Measurements from ENCODE around the gene ARIH2.
A peak's percentile ranks its signal among the peaks of the same experiment; 100 is the strongest.

Gene ARIH2

GRCh38 chr3:49020330-49021212 is 101.9 kb downstream of the ARIH2 start:
- DNase-seq = no peak

GRCh38 chr3:49021213-49021812 is 102.7 kb downstream of the ARIH2 start:
- DNase-seq = peak; percentile 98 to 99

DNA sequence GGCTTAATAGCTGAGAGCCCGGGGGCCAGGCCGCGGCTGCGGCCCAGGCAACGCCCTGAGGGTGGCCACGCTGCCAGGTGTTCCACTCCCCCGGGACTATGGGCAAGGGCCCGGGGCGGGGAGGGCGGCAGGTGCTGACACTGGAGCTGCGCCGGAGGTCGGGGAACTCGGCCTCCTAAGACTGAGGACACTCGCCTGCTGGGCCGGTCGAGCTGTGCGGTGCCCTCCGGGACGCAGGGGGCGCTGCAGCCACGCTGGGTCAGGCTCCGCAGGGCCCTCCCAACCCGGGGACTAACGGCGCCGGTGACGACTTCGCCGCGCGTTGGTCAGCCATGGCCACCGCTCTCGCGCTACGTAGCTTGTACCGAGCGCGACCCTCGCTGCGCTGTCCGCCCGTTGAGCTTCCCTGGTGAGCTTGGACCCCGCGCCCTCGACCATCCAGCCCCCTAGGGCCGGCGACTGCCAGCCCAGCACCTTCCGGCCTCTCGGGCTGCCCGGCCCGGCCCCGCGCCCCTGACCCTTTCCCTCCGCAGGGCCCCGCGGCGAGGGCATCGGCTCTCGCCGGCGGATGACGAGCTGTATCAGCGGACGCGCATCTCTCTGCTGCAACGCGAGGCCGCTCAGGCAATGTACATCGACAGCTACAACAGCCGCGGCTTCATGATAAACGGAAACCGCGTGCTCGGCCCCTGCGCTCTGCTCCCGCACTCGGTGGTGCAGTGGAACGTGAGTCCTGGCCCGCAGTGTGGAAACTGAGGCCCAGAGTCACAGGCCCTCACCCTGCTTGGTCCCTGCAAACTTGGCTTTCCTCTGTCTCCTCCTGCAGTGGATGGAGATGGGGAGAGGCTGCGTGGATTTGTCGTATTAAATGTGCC is 103.4 kb downstream of the ARIH2 start, which contains the start of gene NDUFAF3:
NDUFAF3 (plus strand) TSS at position 309 of the 875 bp plus-strand sequence; CDS start at position 333, 24 bp downstream.
- DNase-seq = peak; percentile 88 to 90

DNA sequence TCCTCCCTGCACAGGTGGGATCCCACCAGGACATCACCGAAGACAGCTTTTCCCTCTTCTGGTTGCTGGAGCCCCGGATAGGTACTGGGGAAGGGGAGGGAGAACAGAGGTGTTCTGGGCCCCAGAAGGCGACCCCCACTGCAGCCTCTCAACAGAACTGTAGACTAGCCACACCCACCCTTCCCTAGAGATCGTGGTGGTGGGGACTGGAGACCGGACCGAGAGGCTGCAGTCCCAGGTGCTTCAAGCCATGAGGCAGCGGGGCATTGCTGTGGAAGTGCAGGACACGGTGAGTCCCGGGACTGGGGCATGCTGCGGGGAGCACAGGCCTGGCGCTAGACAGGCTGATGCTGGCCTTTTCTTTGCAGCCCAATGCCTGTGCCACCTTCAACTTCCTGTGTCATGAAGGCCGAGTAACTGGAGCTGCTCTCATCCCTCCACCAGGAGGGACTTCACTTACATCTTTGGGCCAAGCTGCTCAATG is 104.1 kb downstream of the ARIH2 start:
- DNase-seq = no peak

DNA sequence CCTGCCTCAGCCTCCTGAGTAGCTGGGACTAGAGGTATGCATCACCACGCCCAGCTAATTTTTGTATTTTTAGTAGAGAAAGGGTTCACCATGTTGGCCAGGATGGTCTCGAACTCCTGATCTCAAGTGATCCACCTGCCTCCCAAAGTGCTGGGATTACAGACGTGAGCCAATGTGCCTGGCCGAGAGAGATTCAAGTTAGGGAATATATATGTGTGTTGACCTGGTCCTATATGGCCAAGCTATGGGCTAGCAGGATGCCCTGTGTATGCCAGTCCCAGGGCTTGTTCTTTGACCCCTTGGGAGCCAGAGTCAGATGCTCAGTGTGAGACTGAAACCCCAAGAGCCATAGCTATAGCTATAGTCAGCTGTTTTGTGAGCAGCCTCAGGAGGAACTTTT is 105.1 kb downstream of the ARIH2 start:
- DNase-seq = no peak

- DNase-seq = no peak
Observed at GRCh38 chr3:49024449-49024848, 105.8 kb downstream of the ARIH2 start.

GRCh38 chr3:49025005-49025792 is 106.6 kb downstream of the ARIH2 start:
- DNase-seq = no peak

- DNase-seq = no peak
Observed at GRCh38 chr3:49025793-49026520, 107.3 kb downstream of the ARIH2 start.

GRCh38 chr3:49026536-49026935 is 107.9 kb downstream of the ARIH2 start:
- DNase-seq = no peak

GRCh38 chr3:49027634-49028033 is 109.0 kb downstream of the ARIH2 start:
- no peak for DNase-seq

- no peak for DNase-seq
Observed at GRCh38 chr3:49028298-49028672, 109.6 kb downstream of the ARIH2 start.

- DNase-seq = peak; percentile 89 to 91
Observed at GRCh38 chr3:49028673-49029562, 110.3 kb downstream of the ARIH2 start, which contains the start of gene IMPDH2. TSS of gene IMPDH2 (minus strand) at chr3:49029398. CDS start at chr3:49029350, 48 bp downstream.

GRCh38 chr3:49029563-49029884 is 110.9 kb downstream of the ARIH2 start:
- DNase-seq = no peak

DNA sequence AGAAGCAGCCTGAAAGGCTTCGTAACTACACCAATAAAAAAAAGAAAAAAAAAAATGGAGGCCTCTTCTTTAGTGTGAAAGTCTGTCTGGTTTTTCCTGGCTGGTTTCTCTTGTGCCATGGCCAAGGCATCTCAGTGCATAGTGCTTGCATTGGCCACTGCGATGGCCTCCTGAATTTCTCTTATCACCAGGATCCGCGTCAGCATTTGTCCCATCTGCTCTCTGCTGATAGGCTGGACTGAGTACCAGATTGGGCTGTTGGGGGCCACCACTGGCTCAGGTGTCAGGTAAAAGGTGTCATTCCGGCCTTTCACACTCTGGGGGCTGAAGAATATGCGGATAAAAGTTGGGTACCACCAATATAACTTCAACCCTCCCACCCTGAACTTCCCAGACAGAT is 111.7 kb downstream of the ARIH2 start:
- no peak for DNase-seq

- no peak for DNase-seq
Observed at GRCh38 chr3:49032646-49033304, 114.1 kb downstream of the ARIH2 start.

- DNase-seq = no peak
Observed at GRCh38 chr3:49034650-49035049, 116.0 kb downstream of the ARIH2 start.

DNA sequence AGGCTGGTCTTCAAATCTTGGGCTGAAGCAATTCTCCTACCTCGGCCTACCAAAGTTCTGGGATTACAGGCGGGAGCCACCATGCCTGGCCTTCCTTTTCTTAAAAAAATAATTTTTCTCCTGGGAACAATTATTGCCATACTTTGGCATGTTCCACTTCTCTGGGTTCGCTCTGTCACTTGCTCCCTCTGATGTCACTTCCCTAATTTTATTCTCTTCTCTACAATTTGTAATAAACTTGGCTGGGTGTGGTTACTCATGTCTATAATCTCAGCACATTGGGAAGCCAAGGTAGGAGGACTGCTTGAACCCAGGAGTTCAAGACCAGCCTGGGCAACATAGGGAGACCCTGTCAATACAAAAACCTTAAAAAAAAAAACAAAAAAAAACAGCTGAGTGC is 116.6 kb downstream of the ARIH2 start:
- DNase-seq = no peak
